Activated naive CD4-positive, alpha-beta T cell treated with Interleukin-2 at 50 U/mL for 16 hours (primary cell): ENCODE results near the gene COL5A1.

ENCODE experiments used
- DNase-seq: peaks from one replicate; pipeline ENCODE4 v3.0.0-alpha.2; 2020

COL5A1 gene

GRCh38 chr9:134867917-134868750 is 226.5 kb downstream of the COL5A1 start:
- no peak for DNase-seq

GRCh38 chr9:134868751-134869553 is 227.3 kb downstream of the COL5A1 start:
- no peak for DNase-seq

GRCh38 chr9:134869554-134870300 is 228.1 kb downstream of the COL5A1 start:
- no peak for DNase-seq

- DNase-seq: no peak
Observed at GRCh38 chr9:134870301-134870694, 228.7 kb downstream of the COL5A1 start.

GRCh38 chr9:134870746-134871662 is 229.4 kb downstream of the COL5A1 start:
- DNase-seq: no peak

- no peak for DNase-seq
Observed at GRCh38 chr9:134871697-134872340, 230.2 kb downstream of the COL5A1 start.

- no peak for DNase-seq
Observed at GRCh38 chr9:134872482-134873231, 231.1 kb downstream of the COL5A1 start.

GRCh38 chr9:134875371-134875770 is 233.8 kb downstream of the COL5A1 start:
- no peak for DNase-seq

GRCh38 chr9:134877541-134877940 is 235.9 kb downstream of the COL5A1 start:
- no peak for DNase-seq

- no peak for DNase-seq
Observed at GRCh38 chr9:134879664-134880483, 238.3 kb downstream of the COL5A1 start.

GRCh38 chr9:134880484-134881312 is 239.1 kb downstream of the COL5A1 start, which contains the start of gene FCN2:
Gene FCN2 (plus strand): TSS chr9:134880810. CDS start chr9:134880822, 12 bp downstream.
- no peak for DNase-seq

- no peak for DNase-seq
Observed at GRCh38 chr9:134881313-134881670, 239.7 kb downstream of the COL5A1 start.

GRCh38 chr9:134882204-134882785 is 240.7 kb downstream of the COL5A1 start:
- no peak for DNase-seq

GRCh38 chr9:134883040-134883782 is 241.6 kb downstream of the COL5A1 start:
- DNase-seq: no peak

- no peak for DNase-seq
Observed at GRCh38 chr9:134884492-134884891, 242.9 kb downstream of the COL5A1 start.

GRCh38 chr9:134885001-134885678 is 243.5 kb downstream of the COL5A1 start:
- no peak for DNase-seq
